Vagina (tissue), 2 donors: ENCODE results near the gene GRM2.

Source experiments
- POLR2A ChIP-seq, 2 donors: fragments of 450-650 bp; IDR thresholded peaks; one replicate each; pipeline ENCODE4 v1.6.1; 2017; ENCODE audit warnings: antibody characterized with exemption in 2 of 2, mild to moderate bottlenecking in 2 of 2, moderate library complexity in 2 of 2
- POLR2AphosphoS5 ChIP-seq, 2 donors: sonication (generic); formaldehyde crosslinking; IDR thresholded peaks; one replicate each; pipeline ENCODE4 v1.9.0; 2017; ENCODE audit warnings: antibody characterized with exemption in 2 of 2, mild to moderate bottlenecking in 2 of 2, low read depth in 1 of 2; ENCODE audit not compliant: insufficient read depth in 1 of 2
- TF ChIP-seq, protein P1 (sequence below), 3 experiments: fragments of 450-650 bp in 2 of 3; fragments of 200-600 bp in 1 of 3; sonication (generic) in 1 of 3; IDR thresholded peaks; one replicate each; pipeline ENCODE4 v1.5.1; 2017 to 2019; ENCODE audit warnings: antibody characterized with exemption in 3 of 3, mild to moderate bottlenecking in 2 of 3, moderate library complexity in 2 of 3

GRCh38 chr3:51670823-51671733 lies 35.8 kb upstream of the GRM2 start, which contains the start of gene TEX264:
- TF ChIP-seq POLR2A (IDR thresholded peaks at IDR 0.05) (peak in 1 of 2 donors; percentile 85), POLR2AphosphoS5 (IDR thresholded peaks at IDR 0.05; ENCODE audit: insufficient read depth in 1 of 2, low read depth in 1 of 2) (peak in 1 of 2 donors; percentile 92)
- TF ChIP-seq, protein P1, sequence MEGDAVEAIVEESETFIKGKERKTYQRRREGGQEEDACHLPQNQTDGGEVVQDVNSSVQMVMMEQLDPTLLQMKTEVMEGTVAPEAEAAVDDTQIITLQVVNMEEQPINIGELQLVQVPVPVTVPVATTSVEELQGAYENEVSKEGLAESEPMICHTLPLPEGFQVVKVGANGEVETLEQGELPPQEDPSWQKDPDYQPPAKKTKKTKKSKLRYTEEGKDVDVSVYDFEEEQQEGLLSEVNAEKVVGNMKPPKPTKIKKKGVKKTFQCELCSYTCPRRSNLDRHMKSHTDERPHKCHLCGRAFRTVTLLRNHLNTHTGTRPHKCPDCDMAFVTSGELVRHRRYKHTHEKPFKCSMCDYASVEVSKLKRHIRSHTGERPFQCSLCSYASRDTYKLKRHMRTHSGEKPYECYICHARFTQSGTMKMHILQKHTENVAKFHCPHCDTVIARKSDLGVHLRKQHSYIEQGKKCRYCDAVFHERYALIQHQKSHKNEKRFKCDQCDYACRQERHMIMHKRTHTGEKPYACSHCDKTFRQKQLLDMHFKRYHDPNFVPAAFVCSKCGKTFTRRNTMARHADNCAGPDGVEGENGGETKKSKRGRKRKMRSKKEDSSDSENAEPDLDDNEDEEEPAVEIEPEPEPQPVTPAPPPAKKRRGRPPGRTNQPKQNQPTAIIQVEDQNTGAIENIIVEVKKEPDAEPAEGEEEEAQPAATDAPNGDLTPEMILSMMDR (IDR thresholded peaks at IDR 0.05), result no peak
